Measurements from ENCODE around the gene SLCO2B1.

The SLCO2B1 gene

DNA sequence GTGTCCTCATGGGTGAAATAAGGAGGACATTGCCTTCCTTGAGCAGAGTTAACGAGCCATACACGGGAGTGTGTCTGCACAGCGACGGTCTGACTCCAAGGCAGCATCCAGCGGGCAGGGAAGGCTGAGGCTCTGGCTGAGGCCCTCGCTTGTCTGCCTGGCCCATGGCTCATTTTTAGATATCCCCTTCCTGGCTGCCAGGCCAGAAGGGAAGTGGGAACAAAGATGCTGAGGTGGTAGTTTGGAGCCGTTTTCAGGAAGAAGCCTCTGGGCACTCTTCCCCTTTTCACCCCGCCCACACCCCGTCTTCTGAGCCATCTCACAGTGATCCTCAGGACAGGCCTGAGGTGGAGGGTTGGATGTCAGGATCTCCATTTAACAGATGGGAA is 3.0 kb upstream of the SLCO2B1 start:
- peaks cover 2% of the 10 kb centered on the region for H3K36me3 Mint-ChIP-seq (ENCODE audit: insufficient read depth)
- no peak for DNase-seq (ENCODE audit: low spot score in 2 of 2)
- H3K27ac Mint-ChIP-seq (ENCODE audit: low read depth) = no peak overlapping the region
- ATAC-seq (replicated peaks; ENCODE audit: extremely low read depth, poor library complexity, severe bottlenecking) = no peak
- peaks cover 21% of the 10 kb centered on the region for H3K4me1 Mint-ChIP-seq
- no peaks in the 10 kb centered on the region for H3K27me3 Mint-ChIP-seq
- H3K4me3 Mint-ChIP-seq = no peak overlapping the region
- no peaks in the 10 kb centered on the region for H3K9me3 Mint-ChIP-seq

DNA sequence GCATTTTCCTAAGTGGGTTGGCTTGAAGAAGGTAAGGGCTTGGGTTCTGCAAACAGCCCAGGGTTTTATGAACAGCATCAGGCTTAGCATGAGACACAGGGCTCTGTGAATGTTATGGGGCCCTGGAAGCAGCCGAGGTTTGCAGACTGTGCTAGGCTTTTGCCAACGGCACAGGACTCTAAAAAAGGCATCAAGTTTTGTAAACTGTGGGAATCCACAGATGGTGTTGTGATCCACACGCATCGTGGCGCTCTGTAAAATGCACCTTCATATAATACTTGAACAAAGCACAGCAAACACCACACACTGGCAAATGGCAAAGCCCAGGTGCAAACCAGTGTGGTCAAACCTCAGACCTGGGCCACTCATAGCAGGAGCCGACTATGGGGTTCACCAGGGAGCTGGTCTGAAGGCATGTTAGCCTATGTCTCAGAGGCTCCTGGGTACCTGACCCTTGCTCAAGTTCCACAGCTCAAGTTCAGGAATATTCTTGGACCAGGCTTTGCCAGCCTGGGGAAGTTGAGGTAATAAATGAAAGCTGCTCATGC is 2.4 kb upstream of the SLCO2B1 start:
- no peaks in the 10 kb centered on the region for H3K27me3 Mint-ChIP-seq
- H3K4me3 Mint-ChIP-seq = no peak overlapping the region
- H3K9me3 Mint-ChIP-seq = no peaks in the 10 kb centered on the region
- ATAC-seq (replicated peaks; ENCODE audit: extremely low read depth, poor library complexity, severe bottlenecking) = no peak
- H3K27ac Mint-ChIP-seq (ENCODE audit: low read depth) = no peak overlapping the region
- no peak for DNase-seq (ENCODE audit: low spot score in 2 of 2)
- H3K4me1 Mint-ChIP-seq = peaks cover 14% of the 10 kb centered on the region
- H3K36me3 Mint-ChIP-seq (ENCODE audit: insufficient read depth) = peaks cover 2% of the 10 kb centered on the region

DNA sequence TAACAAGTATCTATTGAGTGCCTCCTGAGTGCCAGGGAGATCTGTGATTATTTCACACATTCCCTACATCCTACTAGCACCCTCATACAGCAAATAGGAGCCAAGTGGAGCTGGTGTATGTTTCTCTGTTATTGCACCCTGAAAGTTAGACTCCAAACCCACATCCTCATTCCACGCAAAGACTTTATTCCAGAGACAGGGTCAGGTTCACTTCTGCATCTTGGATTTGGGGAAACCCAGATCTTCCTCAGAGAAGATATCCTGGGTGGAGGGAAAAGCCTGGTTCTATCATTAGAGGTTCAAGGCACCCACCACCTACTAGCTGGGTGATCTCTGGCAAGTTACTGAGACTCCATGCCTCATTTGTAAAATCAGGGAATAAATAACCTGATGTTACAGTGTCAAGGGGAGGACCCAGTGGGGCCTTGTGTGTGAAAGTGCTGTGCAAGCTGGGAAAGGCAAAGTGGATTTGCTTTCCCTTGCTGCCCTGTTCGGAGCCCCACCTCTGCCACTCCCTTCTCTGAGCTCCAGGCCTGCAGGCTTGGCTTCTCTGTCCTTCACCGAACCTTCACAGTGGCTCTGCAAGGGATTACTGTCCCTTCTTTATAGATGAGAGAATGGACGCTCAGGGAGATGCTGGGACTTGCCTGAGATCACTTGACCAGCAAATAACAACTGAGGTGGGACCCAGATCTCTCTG is 991 bp upstream of the SLCO2B1 start:
- H3K36me3 Mint-ChIP-seq (ENCODE audit: insufficient read depth) = peaks cover 2% of the 10 kb centered on the region
- H3K4me3 Mint-ChIP-seq = no peak overlapping the region
- ATAC-seq (replicated peaks; ENCODE audit: extremely low read depth, poor library complexity, severe bottlenecking) = no peak
- no peak for DNase-seq (ENCODE audit: low spot score in 2 of 2)
- peaks cover 4% of the 10 kb centered on the region for H3K4me1 Mint-ChIP-seq
- no peak overlapping the region for H3K27ac Mint-ChIP-seq (ENCODE audit: low read depth)
- H3K27me3 Mint-ChIP-seq = no peaks in the 10 kb centered on the region
- H3K9me3 Mint-ChIP-seq = no peaks in the 10 kb centered on the region

DNA sequence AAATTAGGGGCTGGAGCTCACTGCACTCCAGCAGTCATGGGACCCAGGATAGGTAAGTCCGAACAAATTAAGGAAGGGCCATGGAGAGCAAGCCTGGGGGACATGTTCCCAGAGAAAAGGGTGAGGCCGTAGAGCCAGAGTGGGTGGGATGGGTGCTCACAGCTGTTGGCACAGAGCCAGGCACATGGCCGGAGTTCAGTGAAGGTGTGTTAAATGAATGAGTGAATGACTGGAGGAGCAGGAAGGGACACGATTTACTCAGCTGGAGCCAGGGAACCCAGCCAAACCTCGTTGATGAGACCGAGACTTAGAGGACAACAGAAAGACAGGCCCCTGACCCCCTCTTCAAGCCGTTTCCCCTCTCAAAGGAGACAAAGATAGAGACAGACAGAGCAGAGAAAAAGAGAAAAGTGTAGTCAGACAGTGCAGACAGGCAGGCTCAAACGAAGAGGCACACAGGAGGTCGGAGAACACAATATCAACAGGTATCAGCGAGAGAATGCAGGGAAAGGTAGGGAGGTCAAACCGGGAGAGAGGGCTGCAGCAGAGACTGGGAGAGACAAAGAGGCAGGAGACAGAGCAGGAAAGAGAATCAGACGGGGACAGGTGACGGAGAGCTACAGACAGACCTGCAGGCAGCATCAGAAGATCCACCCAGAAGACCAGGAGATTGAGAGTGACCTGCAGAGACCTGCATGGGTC is 590 bp downstream of the SLCO2B1 start:
- H3K36me3 Mint-ChIP-seq (ENCODE audit: insufficient read depth) = peaks cover 2% of the 10 kb centered on the region
- H3K4me3 Mint-ChIP-seq = no peak overlapping the region
- no peak overlapping the region for H3K27ac Mint-ChIP-seq (ENCODE audit: low read depth)
- ATAC-seq (replicated peaks; ENCODE audit: extremely low read depth, poor library complexity, severe bottlenecking) = no peak
- H3K9me3 Mint-ChIP-seq = no peaks in the 10 kb centered on the region
- DNase-seq (ENCODE audit: low spot score in 2 of 2) = no peak
- H3K4me1 Mint-ChIP-seq = no peaks in the 10 kb centered on the region
- no peaks in the 10 kb centered on the region for H3K27me3 Mint-ChIP-seq

DNA sequence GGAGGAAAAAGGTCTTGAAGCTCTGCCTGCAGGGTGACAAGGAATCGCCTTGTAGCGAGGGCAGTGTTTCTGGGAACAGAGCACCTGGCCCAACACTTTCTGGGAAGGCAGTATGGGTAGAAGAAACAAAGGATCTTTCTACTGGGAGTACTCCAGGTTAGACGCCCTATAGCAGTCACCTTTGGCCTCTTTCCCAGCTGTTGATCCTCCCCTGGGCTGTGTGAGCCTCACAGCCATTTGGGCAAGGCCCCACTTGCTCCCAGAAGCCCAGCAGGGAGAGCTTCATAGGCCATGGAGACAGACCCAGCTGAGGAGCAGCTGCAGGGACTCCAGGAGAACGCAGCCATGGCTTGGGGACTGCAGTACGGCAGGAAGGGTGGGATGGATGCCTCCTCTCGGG is 1.2 kb downstream of the SLCO2B1 start:
- Mint-ChIP-seq H3K4me1 (no peaks in the 10 kb centered on the region), H3K36me3 (ENCODE audit: insufficient read depth) (peaks cover 2% of the 10 kb centered on the region), H3K4me3 (no peak overlapping the region), H3K27ac (ENCODE audit: low read depth) (no peak overlapping the region), H3K27me3 (no peaks in the 10 kb centered on the region), H3K9me3 (no peaks in the 10 kb centered on the region)
- DNase-seq (ENCODE audit: low spot score in 2 of 2) (no peak), ATAC-seq (replicated peaks; ENCODE audit: extremely low read depth, poor library complexity, severe bottlenecking) (no peak)

DNA sequence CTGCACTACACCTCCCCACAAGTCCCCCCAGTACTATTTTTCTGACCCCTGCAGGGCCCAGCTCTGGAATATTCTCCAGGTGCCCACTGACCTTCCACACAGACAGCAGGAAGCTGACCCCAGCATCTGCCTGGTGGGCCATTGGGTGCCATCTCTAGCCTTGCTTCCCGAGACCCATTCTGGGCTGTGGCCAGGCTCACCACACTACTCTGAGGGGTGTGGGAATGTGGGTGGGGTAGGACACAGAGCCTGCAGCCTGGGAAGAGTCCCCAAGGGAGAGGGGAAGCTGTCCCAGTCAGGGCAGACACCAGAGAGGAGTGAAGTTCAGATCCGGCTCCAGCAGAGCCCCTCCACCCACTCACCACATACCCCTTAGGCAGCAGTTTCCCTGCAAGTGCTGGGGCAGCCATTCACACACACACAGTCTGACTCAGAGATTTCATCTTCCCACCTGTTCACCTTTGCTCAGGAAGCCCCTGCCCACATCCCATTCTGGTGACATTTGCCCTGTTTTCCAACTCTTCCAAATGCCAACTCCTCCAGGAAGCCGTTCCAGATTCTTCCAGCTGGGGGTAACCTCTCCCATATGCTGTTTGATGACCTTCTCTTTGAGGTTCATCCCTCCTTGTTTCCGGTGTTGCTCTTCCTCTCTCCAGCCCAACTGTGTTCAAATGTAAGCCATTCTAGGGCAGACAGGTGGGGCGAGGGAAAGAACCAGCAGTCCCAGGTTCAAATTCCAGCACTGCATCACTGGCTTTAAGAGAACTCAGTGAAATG is 1.9 kb downstream of the SLCO2B1 start:
- ATAC-seq (replicated peaks; ENCODE audit: extremely low read depth, poor library complexity, severe bottlenecking) (no peak), DNase-seq (ENCODE audit: low spot score in 2 of 2) (no peak)
- no peak overlapping the region for H3K4me3 Mint-ChIP-seq
- H3K27ac Mint-ChIP-seq (ENCODE audit: low read depth) = no peak overlapping the region
- peaks cover 2% of the 10 kb centered on the region for H3K36me3 Mint-ChIP-seq (ENCODE audit: insufficient read depth)
- H3K4me1 Mint-ChIP-seq = no peaks in the 10 kb centered on the region
- no peaks in the 10 kb centered on the region for H3K27me3 Mint-ChIP-seq
- no peaks in the 10 kb centered on the region for H3K9me3 Mint-ChIP-seq

DNA sequence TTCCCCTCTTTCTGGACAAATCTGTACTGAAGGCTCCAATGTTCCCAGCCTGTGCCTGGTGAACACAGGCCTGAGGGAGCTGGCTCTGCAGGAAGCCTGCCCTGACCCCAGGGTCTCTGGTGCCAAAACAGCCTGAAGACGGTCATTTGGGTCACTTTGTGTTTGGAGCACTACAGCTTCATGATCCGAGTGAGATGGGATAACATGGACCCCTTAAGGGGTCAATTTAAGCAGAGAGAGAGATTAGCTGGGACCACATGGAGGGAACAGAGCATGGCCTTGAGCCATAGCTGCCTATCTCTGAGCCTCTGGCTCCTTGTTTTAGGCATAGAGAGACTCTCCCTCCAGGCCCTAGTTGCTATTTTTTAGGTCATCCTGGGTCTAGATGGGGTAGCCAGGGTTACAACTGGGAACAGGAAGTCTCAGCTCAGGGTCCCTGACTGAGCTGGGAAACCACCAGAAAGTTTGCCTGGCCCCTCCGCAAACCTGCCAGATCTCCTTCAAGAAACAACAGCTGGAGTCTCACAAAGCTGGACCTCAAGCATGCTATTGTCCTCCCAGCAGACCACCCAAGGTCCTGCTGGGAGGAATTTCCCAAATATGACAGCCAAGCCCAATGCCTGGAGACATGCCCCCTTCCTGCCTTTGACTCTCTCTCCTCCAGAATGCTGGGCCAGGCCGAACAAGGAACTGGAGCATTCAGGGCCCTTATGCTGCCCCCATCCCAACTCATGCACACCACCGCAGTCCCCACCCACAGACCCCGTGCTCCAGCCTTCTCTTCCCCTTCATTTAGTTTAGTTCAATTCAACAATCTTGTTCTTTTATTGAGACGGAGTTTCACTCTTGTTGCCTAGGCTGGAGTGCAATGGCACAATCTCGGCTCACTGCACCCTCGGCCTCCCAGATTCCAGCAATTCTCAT is 4.0 kb downstream of the SLCO2B1 start:
- Mint-ChIP-seq H3K4me1 (no peaks in the 10 kb centered on the region), H3K9me3 (no peaks in the 10 kb centered on the region), H3K36me3 (ENCODE audit: insufficient read depth) (peaks cover 2% of the 10 kb centered on the region), H3K27me3 (no peaks in the 10 kb centered on the region), H3K27ac (ENCODE audit: low read depth) (no peak overlapping the region), H3K4me3 (no peak overlapping the region)
- DNase-seq (ENCODE audit: low spot score in 2 of 2) = no peak
- no peak for ATAC-seq (replicated peaks; ENCODE audit: extremely low read depth, poor library complexity, severe bottlenecking)

DNA sequence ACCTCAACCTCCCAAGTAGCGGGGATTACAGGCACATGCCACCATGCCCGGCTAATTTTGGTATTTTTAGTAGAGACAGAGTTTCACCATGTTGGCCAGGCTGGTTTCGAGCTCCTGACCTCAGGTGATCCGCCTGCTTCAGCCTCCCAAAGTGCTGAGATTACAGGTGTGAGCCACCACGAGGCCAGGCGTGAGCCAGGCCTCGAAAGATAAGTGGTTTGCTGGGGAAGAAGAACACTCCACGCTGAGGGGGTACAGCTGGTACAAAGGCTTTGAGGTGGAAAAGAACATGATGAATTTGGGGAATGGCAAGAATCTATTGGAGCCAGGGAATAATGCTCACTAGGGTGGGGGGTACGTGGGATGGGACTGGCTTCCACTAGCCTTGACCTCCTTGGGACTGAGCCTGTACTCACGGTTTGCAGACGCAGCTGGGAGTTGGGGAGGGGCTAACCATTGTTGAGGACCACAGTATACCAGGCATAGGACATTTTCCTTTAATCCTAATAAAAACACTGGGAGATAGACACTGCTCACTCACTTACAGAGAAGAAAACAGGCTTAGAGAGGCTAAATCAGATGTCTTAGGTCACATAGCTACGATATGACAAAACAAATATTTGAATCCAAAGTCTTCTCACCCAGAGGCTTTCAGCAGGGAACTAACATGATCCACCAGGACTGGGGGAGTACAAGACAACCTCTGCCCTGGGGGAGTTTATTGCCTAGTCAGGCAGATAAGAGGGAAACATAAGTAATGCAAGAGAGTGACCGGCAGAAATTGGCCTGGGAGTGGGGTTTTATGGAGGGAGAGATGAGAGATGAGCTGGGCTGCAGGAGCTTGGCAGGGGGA is 4.9 kb downstream of the SLCO2B1 start:
- Mint-ChIP-seq H3K4me1 (no peaks in the 10 kb centered on the region), H3K4me3 (no peak overlapping the region), H3K27me3 (no peaks in the 10 kb centered on the region), H3K27ac (ENCODE audit: low read depth) (no peak overlapping the region), H3K36me3 (ENCODE audit: insufficient read depth) (peaks cover 2% of the 10 kb centered on the region), H3K9me3 (no peaks in the 10 kb centered on the region)
- ATAC-seq (replicated peaks; ENCODE audit: extremely low read depth, poor library complexity, severe bottlenecking) (no peak), DNase-seq (ENCODE audit: low spot score in 2 of 2) (no peak)

DNA sequence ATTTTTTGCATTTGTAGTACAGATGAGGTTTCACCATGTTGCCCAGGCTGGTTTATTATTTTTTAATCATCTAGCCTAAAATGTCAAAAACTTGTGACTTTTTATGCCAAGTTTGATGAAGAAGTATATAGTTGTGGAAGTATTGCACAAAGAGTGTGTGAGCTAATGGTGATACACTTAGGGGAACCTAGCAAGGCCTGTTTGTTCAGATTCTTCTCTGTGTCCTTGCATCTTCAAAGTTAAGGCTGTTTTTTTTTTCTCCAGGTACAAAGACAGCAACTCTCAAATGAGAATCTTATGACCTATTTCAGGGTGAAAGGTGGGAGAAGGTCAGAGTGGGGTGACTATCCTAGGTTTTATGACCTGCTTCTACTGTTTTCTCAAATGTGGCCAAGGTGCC is 7.3 kb downstream of the SLCO2B1 start:
- H3K9me3 Mint-ChIP-seq = no peaks in the 10 kb centered on the region
- peaks cover under 1% of the 10 kb centered on the region for H3K27me3 Mint-ChIP-seq
- ATAC-seq (replicated peaks; ENCODE audit: extremely low read depth, poor library complexity, severe bottlenecking) (no peak), DNase-seq (ENCODE audit: low spot score in 2 of 2) (no peak)
- H3K27ac Mint-ChIP-seq (ENCODE audit: low read depth) = no peak overlapping the region
- H3K4me3 Mint-ChIP-seq = no peak overlapping the region
- peaks cover 5% of the 10 kb centered on the region for H3K4me1 Mint-ChIP-seq
- H3K36me3 Mint-ChIP-seq (ENCODE audit: insufficient read depth) = no peaks in the 10 kb centered on the region

DNA sequence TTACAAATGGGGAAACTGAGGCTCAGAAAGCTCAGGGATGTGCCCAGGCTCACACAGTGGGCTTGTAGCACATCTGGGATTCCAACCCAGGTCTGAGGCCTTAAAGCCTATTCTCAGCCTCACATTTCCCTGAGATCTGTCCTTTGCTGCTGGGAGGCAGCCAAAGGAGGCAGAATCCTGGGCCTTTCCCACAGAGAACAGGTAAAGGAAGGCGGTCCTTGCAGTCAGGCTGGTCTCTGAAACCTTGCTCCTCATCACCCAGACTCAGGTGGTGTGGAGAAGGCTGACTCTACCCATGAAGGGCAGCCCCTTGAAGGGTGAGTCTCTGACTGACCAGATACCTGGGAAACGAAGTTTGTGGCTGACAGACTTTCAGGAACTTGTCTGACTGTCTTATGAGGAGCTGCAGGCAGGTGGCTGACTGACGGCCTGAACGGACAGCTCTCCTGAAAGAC is 7.8 kb downstream of the SLCO2B1 start:
- Mint-ChIP-seq H3K4me1 (peaks cover 5% of the 10 kb centered on the region), H3K9me3 (no peaks in the 10 kb centered on the region), H3K36me3 (ENCODE audit: insufficient read depth) (no peaks in the 10 kb centered on the region), H3K4me3 (no peak overlapping the region), H3K27ac (ENCODE audit: low read depth) (no peak overlapping the region), H3K27me3 (peaks cover 6% of the 10 kb centered on the region)
- ATAC-seq (replicated peaks; ENCODE audit: extremely low read depth, poor library complexity, severe bottlenecking) (no peak), DNase-seq (ENCODE audit: low spot score in 2 of 2) (no peak)

DNA sequence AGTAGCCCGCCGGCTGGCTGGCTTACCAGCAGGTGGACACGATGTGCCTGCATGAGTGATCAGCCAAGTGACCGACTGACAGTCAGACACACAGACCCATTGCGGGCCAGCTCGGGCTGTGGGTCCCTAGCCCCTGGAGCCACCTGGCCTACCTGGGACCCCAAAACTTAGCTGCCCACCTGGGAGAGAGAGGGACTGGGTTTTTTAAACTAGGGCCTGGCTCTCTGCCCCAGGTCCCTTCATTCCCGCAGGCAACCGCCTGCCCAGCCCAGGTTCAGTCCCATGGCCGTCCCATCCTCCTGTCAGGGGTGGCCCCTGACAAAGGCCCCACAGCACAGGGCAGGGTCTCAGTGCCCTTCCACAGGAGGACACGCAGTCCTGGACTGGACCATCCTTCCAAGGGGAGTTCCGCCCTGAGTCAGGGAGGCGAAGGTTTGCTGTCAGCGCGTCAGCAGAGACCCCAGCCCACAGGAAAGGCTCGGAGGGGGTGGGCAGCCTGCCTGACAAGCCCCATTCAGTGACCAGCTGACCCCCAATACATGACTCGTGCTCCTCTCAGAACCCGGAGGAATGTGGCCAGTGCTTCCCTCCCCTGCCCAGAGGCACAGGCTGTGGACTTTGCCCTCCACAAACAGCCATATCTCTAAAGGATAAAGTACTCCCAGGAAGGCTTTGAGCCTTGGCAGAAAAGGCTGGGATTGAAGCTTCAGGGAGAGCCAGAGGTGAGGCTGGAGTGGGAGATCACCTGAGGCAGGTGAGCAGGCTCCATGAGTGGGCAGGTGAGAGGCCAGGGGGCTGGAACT is 8.4 kb downstream of the SLCO2B1 start:
- peaks cover 2% of the 10 kb centered on the region for H3K36me3 Mint-ChIP-seq (ENCODE audit: insufficient read depth)
- ATAC-seq (replicated peaks; ENCODE audit: extremely low read depth, poor library complexity, severe bottlenecking) (no peak), DNase-seq (ENCODE audit: low spot score in 2 of 2) (no peak)
- H3K27me3 Mint-ChIP-seq = peaks cover 12% of the 10 kb centered on the region
- no peak overlapping the region for H3K4me3 Mint-ChIP-seq
- H3K9me3 Mint-ChIP-seq = no peaks in the 10 kb centered on the region
- H3K4me1 Mint-ChIP-seq = peaks cover 5% of the 10 kb centered on the region
- no peak overlapping the region for H3K27ac Mint-ChIP-seq (ENCODE audit: low read depth)

Measured in central memory CD8-positive, alpha-beta T cell (primary cell).